VCaP (cell line): ENCODE results near the gene SSH2.
"Not testable (repeated sequence)": the region's sequence is repeated elsewhere in the genome, so short reads cannot be mapped to it uniquely, and the experiment has no call there.

Experiments
- H3K27ac ChIP-seq: fragments of 450-650 bp; 2 replicates; pipeline ENCODE4 v1.5.1; 2017
- CTCF ChIP-seq: fragments of 450-650 bp; conservative IDR thresholded peaks from 2 replicates; pipeline ENCODE4 v1.5.1; 2017; ENCODE audit warnings: mild to moderate bottlenecking, moderate library complexity

Gene SSH2

GRCh38 chr17:29653995-29654714 is 275.9 kb downstream of the SSH2 start:
- no peak for TF ChIP-seq CTCF
- no peak overlapping the region for H3K27ac ChIP-seq

GRCh38 chr17:29652976-29653375 is 277.1 kb downstream of the SSH2 start:
- TF ChIP-seq CTCF: no peak
- H3K27ac ChIP-seq: no peak overlapping the region

- H3K27ac ChIP-seq: not testable (repeated sequence)
Observed at GRCh38 chr17:29651913-29652312, 278.1 kb downstream of the SSH2 start.

DNA sequence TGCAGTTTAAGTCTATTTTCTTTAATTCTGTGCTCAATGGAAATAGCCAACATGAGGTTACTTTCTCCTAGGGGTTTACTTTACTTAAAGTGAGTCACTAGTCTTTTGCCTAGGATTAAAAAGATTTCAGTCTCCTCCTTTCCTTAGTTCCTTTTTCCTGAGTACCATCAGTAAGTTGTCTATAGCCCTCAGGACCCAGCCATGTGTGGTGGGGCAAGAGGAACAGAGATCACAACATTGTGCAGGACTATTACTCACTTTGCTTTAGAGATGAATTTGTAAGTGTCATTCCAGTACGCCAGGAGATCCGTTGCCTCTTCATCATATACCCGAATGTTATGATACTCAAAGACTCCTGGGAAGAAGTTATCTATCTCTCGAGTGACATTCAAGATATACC is 279.6 kb downstream of the SSH2 start:
- no peak for TF ChIP-seq CTCF
- no peak overlapping the region for H3K27ac ChIP-seq

DNA sequence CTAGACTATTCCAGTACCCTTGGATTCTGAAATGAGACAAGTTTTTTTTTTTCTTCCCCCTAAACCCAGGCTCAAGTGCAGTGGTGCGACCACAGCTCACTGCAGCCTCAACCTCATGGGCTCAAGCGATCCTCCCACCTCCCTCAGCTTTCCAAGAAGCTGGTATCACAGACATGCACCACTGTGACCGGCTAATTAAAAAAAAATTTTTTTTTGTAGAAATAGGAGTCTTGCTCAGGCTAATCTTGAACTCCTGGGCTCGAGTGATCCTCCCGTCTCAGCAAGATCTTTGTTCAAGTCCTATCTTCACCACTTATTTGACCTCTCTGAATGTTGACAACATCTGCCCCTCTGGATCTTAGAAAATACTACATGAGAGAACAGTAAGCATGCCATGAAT is 280.7 kb downstream of the SSH2 start:
- no peak overlapping the region for H3K27ac ChIP-seq
- TF ChIP-seq CTCF: no peak

DNA sequence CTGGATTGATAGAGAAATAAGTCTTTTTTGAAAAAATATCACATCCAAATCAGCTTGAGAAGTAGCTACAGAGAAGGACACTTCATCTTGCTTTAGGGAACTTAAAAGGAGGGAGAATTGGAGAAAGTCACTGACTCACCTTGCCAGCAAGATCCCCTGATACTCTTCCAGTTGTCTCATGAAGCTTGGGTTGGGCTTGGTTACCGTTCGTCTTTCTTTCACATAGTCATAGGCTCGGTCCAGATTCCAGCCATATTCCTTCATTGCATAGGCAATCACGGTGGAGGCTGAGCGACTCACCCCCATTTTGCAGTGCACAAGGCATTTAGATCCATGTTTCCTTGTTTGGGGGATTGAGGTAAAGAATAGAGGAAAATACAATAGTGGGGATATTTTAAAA is 282.0 kb downstream of the SSH2 start:
- no peak for TF ChIP-seq CTCF
- H3K27ac ChIP-seq: no peak overlapping the region

- peak overlapping the region; percentile 68 for H3K27ac ChIP-seq
- no peak for TF ChIP-seq CTCF
Observed at GRCh38 chr17:29645515-29646051, 284.4 kb downstream of the SSH2 start.

- peak overlapping the region; percentile 68 for H3K27ac ChIP-seq
- TF ChIP-seq CTCF: no peak
Observed at GRCh38 chr17:29643817-29644160, 286.2 kb downstream of the SSH2 start.
